COLO829 (cell line): Measurements from ENCODE around the gene COPG2.
"Not testable (repeated sequence)": the region's sequence is repeated elsewhere in the genome, so short reads cannot be mapped to it uniquely, and the experiment has no call there.

Source experiments
- DNase-seq: peaks from one replicate; pipeline ENCODE4 v3.0.0; 2012; ENCODE audit warnings: low spot score

Gene COPG2

DNA sequence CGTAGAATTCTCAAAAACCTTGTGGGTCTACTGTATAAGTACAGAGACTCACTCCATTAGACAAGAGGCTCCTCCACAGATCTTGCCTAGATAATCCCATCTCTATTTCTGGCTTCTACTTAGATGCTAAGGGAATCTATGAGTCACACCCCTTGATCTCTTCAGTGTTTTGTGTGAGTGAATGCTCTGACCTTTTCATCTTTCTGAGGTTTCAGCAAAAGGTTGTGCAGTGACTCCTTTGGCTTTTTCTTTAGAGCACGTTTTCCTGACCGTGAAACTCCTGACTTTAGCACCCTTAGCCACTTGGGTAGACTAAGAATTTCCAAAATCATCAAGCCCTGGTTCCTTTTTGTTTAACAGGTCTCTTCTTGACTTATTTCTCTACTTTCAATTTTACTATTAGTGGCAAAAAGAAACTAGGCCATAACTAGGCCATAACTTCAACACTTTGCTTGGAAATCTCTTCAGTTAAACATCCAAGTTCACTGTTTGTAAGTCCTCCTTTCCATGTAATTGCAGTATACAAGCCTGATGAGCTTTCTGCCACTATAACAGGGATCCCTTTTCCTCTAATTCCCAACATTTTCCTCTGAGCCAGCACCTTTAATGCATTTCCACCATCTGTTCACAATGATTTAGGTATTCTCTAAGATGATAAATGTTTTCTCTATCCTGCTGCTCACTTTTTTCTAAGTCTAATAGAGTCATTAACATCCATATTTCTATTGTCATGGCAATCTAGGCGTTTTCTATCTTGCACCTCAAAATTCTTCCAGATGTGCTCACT lies 19.4 kb downstream of the COPG2 start:
- peak; percentile 98 for DNase-seq

DNA sequence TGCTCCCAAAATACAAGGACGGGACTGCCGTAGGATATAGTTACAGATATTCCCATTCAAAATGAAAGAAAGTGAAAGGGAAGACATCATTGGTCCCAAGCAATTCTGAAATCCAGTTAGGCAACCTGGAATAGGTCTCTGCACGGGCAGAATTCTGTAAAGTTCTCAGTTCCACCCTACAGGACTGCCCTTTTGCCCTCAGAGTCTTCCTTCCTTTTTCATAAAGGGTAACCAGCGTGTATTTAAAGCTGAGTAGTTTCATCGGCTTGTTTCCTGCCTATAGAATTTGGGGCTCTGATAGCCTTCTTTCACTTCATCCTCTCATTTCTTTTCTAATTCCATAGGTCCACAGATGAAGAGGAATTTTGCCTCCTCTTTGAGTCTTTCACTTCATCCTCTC lies 20.0 kb downstream of the COPG2 start:
- DNase-seq = no peak

DNA sequence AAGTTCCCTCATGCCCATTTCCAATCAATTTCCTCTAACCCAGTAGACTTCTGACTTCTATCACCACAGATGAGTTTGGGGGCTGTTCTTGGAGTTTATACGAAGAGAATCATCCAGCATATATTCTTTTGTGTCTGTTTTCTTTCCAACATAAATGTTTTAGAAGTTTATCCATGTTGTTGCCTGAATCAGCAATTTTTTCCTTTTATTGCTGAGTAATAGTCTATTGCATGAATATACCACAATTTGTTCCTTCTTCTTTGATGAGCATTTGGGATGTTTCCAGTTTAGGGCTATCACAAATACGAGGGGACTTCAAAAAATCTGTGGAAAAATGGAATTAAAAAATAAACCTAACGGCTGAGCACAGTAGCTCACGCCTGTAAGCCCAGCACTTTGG lies 26.2 kb downstream of the COPG2 start:
- no peak for DNase-seq

DNA sequence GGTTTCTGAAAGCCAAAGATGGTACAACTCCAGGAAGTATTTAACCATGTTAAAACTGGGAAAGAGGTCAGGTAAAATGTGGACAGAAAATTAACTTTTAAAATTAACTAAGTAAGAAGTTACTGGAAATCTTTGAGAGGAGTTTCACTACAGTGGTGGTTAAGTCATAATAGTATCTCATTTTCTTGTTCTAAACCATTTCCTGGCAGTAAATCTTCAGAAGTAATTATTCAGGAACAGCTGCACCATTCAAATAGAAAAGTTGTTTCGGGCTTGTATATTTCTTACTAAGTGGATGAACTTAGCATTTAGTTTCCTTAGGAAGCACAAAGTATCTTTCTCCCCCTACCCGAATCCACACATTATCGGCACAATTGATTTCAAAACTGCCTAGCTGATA lies 27.1 kb downstream of the COPG2 start:
- DNase-seq = no peak

DNA sequence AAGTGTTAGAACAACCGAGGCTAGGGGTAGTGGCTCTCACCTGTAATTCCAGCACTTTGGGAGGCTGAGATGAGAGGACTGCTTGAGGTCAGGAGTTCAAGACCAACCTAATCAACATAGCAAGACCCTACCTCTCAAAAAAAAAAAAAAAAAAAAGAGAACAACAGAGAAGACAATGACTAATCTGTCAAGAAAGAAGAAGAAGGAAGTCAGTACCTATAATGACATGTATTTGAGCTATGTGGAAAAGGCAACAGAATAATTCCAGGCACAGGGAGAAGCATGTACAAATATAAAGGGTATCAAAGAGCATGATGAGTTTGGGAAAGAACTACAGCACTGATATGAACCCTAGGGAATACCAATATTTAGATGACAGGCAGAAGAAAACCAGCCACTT lies 27.5 kb downstream of the COPG2 start:
- DNase-seq = no peak

DNA sequence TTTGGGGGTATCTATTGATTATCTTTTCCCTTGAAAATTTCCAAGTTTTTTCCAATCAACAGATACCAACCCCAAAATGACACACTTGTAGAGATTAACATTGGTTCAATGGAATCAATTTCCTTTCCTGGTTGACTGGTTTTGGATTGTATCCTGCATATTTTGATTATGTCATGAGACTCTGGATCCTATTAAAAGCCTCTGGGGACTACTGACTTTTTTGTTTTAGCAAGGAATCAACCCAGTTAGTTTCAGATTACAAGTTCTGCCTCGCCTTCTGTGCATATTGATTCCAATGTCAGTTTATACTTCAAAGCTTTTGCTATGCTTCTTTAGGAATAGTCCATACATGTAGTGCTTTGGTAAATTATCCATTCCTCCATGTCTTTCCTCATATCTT lies 29.2 kb downstream of the COPG2 start:
- DNase-seq = no peak

DNA sequence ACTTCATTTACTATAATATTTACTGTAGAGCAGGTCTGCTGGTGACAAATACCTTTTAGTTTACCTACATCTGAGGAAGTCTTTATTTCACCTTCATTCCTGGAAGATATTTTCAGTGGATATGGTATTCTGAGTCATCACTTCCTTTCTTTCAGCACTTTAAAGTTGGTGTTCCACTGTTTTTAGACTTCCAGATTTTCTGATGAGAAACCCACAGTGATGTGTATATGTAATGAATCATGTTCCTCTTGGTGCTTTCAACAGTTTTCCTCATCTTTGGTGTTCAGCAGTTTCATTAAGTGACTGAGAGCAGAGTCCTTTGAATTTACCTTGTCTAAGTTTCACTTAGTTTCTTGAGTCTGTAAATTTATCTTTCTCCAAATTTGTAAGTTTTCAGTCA lies 36.4 kb downstream of the COPG2 start:
- no peak for DNase-seq

DNA sequence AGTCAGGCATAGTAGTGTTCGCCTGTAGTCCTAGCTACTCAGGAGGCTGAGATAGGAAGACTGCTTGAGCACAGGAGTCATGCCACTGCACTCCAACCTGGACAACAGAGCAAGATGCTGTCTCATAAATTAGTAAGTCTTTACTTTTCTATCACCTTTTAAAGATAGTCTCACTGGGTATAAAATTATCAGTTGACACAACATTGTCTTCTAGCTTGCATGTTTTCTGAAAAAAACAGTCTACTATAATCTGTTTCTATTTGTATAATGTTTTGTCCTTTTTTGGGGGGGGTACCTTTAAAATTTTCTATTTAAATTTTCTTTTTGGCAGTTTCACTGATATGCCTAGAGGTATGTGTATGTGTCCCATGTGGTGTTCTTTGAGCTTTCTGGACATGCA lies 39.6 kb downstream of the COPG2 start:
- DNase-seq = no peak

DNA sequence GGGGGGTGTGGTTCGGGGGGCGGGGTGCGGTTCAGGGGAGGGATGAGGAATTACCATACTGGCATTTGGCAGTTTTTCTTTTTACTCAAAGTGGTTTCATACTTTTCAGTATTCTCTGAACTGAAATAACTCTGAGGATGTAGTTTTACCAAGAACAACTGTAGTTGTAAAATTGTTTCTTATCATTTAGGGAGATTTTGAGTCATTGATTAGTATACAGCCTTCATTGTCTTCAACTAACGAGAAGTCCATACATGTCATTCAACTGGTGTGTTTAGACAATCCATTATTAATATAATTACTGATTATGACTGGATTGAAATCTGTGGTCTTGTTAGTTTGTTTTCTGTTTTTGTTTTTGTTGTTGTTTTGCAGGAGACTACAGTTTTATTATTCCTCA lies 40.8 kb downstream of the COPG2 start:
- no peak for DNase-seq

DNA sequence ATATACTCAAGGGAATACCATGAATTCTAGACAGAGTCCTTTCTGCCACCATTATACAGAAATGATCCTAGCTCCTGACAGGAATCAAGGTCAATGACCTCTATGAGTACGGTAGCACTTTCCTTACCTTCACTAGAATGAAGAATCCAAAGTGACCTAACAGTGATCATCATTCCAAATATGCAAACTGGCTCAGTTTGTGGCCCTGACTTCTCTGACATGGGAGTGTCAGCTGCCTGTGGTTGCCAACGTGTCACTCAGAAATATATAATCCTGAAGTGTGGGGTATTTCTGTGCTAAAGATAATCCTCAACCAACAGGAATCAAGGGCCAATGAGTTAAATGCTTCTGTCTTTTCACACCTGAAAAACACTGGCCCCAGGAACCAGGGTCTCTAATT lies 45.7 kb downstream of the COPG2 start:
- DNase-seq = no peak

DNA sequence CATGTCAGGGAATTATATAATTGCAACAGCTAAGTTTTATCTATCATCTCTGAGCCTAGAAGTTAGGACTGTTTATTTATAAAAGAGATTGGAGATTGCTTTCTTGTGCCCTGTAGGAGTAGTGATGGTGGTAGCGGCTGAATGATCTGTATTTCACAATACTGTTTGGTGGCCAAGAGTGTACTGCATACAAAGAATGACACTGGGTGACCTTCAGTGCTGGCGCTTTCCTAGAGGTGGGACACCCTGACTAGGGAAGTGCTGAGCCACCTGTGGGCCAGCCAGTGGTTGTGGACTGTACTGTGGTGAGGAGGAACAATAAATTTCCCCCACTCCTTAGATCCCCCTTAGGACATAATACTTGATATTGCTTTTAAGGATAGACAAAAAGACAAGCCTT lies 53.0 kb downstream of the COPG2 start:
- no peak for DNase-seq

DNA sequence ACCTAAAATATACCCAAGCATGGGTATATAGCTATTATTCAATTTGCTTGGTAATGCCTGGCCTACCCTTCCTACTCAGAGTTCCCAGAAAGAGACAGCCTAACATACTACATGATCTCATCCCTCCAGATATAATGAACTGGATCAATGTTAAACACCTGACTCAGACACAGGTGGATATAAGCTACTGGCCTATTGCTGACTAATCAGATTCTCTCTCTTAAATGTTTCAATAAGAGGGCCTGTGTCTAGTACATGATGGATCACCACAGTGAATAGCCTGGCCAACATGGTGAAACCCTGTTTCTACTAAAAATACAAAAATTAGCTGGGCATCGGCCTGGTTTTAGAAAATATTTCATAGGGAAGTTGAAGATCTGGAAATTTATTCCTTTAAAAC lies 54.1 kb downstream of the COPG2 start:
- no peak for DNase-seq

DNA sequence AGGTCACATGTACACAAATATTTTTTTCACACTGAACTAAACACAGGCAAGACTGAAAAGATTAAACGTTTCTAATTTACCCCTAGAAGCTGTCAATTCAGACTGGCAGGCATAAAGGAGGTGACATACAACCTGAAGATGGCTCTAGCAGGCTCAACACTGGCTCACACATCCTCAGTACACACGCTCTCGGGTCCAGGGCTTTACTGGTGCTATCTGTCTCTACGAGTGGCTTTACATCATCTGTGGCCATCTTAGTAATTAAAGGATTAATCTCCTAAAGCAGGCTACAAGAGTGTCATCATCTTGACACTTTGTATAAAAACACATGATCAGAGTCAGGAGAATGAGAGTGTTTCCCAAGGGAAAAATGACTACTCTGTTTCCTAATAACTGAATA lies 57.3 kb downstream of the COPG2 start:
- DNase-seq = no peak

DNA sequence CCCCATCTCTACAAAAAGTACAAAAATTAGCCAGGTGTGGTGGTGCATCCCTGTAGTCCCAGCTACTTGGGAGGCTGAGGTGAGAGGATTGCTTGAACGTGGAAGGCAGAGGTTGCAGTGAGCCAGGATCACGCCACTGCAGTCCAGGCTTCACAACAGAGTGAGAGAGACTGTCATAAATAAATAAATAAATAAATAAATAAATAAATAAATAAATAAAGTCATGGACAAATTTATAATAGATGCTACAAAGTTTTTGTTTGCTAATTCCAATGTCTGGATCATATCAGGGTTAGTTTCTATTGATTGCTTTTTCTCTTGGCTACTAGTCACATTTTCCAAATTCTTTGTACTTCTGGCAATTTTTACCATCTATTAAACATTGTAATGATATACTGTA lies 61.5 kb downstream of the COPG2 start:
- DNase-seq = not testable (repeated sequence)

DNA sequence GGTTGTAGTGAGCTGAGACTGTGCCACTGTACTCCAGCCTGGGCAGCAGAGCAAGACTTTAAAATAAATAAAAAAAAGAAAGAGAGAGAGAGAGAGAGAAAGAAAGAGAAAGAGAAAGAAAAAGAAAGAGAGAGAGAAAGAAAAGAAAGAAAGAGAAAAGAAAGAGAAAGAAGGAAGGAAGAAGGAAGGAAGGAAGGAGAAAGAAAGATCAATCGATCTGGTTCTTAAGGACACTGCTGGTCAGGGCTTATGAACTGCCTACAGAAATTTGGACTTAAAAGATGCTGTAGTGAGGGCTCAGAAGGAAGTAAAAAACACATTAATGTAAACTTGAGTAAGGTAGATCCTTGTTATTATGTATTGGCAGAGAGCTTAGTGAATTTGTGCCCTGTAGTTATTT lies 62.4 kb downstream of the COPG2 start:
- DNase-seq = no peak

DNA sequence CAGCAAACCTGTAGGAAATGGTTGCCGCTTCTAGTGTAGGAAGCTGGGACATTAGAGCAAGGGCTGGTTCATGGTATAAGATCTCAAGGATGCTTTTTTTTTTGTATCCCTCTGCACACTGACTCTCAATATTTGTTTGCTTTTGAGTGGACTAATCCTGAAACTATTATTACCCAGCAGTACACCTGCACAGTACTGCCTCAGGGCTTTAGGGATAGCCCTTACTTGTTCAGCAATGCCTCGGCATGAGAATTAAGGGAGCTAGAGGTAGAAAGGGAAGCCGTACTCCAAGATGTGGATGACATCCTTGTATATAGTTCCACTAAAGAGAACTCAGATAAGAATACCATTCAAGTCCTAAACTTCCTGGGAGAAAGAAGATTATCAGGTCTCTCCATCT lies 70.5 kb downstream of the COPG2 start:
- no peak for DNase-seq

DNA sequence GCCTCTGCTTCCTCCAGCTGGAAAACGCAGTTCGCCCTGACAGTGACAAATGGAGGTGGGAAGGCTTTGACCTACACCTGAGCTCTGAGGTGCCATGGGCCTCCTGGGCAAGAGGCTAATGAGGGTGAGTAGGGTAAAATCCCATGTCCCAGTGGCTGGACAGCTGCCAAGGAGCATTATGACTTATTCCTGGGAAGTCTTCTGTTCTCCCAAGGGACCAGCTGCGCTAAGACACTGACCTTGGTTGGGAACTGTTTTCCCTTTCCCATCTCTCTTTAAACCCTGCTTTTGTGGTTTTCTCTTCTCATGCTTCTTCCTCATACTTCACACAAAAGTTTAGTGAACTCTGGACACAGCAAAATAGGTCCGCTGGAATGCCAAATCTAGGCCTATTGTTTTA lies 72.6 kb downstream of the COPG2 start:
- DNase-seq = no peak

DNA sequence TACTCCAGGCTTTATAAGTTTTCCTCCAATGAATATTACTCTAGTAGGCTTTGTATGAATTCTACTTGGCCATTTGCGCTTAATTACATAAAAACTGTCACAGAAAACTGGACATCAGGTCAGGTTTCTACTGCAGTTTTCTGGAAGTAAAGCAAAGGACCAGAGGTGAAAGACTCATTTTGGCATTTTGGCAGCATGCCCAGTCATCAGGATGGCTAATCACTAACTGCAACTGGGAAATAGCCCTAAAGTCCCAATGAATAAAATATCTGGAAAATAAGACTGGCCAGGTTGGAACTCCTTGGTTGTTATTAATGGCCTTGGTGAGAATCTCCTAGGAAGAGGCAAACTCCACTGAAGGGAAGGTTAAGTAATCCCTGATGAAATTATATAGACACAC lies 75.5 kb downstream of the COPG2 start:
- DNase-seq = no peak

DNA sequence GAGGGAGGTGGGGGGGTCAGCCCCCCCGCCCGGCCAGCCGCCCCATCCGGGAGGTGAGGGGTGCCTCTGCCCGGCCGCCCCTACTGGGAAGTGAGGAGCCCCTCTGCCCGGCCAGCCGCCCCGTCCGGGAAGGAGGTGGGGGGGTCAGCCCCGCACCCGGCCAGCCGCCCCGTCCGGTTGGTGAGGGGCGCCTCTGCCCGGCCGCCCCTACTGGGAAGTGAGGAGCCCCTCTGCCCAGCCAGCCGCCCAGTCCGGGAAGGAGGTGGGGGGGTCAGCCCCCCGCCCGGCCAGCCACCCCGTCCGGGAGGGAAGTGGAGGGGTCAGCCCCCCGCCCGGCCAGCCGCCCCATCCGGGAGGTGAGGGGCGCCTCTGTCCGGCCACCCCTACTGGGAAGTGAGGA lies 77.1 kb downstream of the COPG2 start:
- not testable (repeated sequence) for DNase-seq

DNA sequence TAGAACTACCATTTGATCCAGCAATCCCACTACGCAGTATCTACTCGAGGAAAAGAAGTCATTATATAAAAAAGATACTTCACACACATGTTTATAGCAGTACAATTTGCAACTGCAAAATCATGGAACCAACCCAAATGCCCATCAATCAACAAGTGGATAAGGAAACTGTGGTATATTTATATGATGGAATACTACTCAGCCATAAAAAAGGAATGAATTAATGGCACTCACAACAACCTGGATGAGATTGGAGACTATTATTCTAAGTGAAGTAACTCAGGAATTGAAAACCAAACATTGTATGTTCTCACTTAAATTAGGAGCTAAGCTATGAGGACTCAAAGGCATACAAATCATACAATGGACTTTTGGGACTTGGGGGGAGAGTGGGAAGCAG lies 82.6 kb downstream of the COPG2 start:
- not testable (repeated sequence) for DNase-seq

DNA sequence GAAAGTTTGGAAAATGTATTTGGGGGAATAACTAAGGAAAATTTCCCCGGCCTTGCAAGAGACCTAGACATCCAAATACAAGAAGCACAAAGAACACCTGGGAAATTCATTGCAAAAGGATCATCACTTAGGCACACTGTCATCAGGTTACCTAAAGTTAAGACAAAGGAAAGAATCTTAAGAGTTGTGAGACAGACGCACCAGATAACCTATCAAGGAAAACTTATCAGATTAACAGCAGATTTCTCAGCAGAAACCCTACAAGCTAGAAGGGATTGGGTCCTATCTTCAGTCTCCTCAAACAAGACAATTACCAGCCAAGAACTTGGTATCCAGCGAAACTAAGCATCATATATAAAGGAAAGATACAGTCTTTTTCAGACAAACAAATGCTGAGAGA lies 93.4 kb downstream of the COPG2 start:
- DNase-seq = not testable (repeated sequence)

DNA sequence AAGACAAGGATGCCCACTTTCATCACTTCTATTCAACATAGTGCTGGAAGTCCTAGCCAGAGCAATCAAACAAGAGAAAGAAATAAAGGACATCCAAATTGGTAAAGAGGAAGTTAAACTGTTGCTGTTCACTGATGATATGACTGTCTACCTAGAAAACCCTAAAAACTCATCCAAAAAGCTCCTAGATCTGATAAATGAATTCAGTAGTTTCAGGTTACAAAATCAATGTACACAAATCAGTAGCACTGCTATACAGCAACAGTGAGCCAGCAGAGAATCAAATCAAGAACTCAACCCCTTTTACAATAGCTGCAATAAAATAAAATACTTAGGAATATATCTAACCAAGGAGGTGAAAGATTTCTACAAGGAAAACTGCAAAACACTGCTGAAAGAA lies 98.4 kb downstream of the COPG2 start:
- not testable (repeated sequence) for DNase-seq

DNA sequence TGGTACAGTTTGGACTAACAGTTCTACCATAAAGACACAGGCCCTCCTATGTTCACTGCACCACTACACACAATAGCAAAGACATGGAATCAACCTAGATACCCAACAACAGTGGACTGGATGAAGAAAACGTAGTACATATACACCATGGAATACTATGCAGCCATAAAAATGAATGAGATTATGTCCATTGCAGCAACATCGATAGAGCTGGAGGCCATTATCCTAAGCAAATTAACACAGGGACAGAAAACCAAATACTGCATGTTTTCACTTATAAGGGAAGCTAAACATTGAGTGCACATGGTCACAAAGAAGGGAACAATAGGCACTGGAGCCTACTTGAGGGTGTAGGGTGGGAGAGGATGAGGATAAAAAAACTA lies 101.7 kb downstream of the COPG2 start:
- no peak for DNase-seq

DNA sequence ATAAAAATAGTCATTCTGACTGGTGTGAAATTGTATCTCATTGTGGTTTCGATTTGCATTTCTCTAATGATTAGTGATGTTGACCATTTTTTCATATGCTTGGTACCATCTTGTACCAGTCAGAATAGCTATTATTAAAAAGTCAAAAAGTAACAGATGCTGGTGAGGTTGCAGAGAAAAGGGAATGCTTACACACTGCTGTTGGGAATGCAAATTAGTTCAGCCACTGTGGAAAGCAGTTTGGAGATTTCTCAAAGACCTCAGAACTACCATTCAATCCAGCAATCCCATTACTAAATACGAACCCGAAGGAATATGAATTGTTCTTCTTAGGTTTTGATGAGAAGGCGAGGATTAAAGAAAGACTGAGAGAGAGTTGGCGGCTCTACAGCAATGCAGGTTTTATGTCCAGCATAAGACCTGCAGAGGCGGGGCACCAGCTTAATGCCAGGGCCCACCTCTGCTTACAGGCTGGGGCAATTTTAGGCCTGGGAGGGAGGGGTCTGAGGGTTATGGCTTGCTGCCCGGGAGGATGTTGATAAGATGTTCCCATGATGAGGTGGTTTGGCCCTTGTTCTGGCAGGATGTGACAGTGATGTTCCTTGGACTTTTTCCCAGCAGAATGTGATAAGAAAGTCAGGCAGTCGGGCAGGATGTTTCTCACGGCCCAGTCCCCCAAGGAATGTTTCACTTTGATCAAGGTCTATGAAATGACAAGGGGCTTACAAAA lies 102.2 kb downstream of the COPG2 start:
- DNase-seq = no peak
